Measurements from ENCODE around the gene CYGB.
"Not testable (repeated sequence)": the region's sequence is repeated elsewhere in the genome, so short reads cannot be mapped to it uniquely, and the experiment has no call there.

The CYGB gene

DNA sequence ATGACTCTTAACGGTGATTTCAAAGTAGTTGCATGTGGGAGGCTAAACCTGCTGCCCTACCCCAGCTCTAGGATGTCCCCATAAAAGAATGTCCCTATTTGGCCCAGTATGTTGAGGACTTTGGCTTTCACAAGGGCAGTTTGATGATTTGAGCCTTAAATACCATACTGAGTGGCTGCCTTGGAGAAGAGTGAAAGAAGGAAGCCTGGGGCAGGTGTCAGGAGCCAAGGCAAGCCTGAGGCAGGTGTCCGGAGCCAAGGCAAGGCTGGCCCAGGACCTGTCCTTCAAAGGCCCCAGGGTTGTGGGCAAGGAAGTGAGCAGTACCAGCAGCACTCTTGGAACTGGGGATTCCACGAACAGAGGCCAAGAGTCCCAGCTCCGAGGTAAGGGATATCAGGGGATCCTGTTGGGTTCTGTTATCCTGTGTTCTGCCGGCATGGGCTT lies 29.5 kb upstream of the CYGB start:
- Histone ChIP-seq H3K27me3 (ENCODE audit: control insufficient read depth, insufficient read depth, low read length) (no peaks in the 10 kb centered on the region), H3K9ac (ENCODE audit: low read length) (no peak overlapping the region), H3K27ac (ENCODE audit: low read depth, low read length) (no peak overlapping the region), H3K36me3 (ENCODE audit: control insufficient read depth, insufficient read depth, low read length) (peaks cover 33% of the 10 kb centered on the region), H3K9me3 (ENCODE audit: control insufficient read depth, insufficient read depth, low read depth, low read length) (peaks cover 5% of the 10 kb centered on the region; the same call in 1 of the 2 replicates), H3K4me3 (ENCODE audit: low read depth, low read length) (no peak overlapping the region), H3K4me1 (ENCODE audit: control insufficient read depth, insufficient read depth, low read length) (peaks cover 21% of the 10 kb centered on the region)

DNA sequence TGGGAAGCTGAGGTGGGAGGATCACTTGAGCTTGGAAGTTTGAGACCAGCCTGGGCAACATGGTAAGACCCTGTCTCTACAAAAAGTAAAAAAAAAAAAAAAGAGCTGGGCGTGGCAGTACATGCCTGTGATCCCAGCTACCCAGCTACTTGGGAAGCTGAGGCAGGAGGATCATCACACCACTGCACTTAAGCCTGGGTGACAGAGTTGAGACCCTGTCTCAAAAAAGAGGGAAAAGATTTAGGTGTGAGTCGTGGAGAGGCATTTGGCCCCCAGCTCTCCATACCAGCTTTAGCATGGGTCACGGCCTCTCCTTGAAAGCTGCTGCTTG lies 29.1 kb upstream of the CYGB start:
- Histone ChIP-seq H3K9me3 (ENCODE audit: control insufficient read depth, insufficient read depth, low read depth, low read length) (peaks cover 5% of the 10 kb centered on the region; the same call in 1 of the 2 replicates), H3K4me3 (ENCODE audit: low read depth, low read length) (no peak overlapping the region), H3K4me1 (ENCODE audit: control insufficient read depth, insufficient read depth, low read length) (peaks cover 23% of the 10 kb centered on the region), H3K27me3 (ENCODE audit: control insufficient read depth, insufficient read depth, low read length) (no peaks in the 10 kb centered on the region), H3K27ac (ENCODE audit: low read depth, low read length) (no peak overlapping the region), H3K36me3 (ENCODE audit: control insufficient read depth, insufficient read depth, low read length) (peaks cover 37% of the 10 kb centered on the region), H3K9ac (ENCODE audit: low read length) (no peak overlapping the region)

GRCh38 chr17:76565728-76566612 lies 28.5 kb upstream of the CYGB start:
- Histone ChIP-seq H3K27ac (ENCODE audit: low read depth, low read length) (no peak overlapping the region), H3K9me3 (ENCODE audit: control insufficient read depth, insufficient read depth, low read depth, low read length) (peaks cover 4% of the 10 kb centered on the region; the same call in 1 of the 2 replicates), H3K4me3 (ENCODE audit: low read depth, low read length) (no peak overlapping the region), H3K27me3 (ENCODE audit: control insufficient read depth, insufficient read depth, low read length) (no peaks in the 10 kb centered on the region), H3K9ac (ENCODE audit: low read length) (no peak overlapping the region), H3K36me3 (ENCODE audit: control insufficient read depth, insufficient read depth, low read length) (peaks cover 43% of the 10 kb centered on the region), H3K4me1 (ENCODE audit: control insufficient read depth, insufficient read depth, low read length) (peaks cover 23% of the 10 kb centered on the region)

DNA sequence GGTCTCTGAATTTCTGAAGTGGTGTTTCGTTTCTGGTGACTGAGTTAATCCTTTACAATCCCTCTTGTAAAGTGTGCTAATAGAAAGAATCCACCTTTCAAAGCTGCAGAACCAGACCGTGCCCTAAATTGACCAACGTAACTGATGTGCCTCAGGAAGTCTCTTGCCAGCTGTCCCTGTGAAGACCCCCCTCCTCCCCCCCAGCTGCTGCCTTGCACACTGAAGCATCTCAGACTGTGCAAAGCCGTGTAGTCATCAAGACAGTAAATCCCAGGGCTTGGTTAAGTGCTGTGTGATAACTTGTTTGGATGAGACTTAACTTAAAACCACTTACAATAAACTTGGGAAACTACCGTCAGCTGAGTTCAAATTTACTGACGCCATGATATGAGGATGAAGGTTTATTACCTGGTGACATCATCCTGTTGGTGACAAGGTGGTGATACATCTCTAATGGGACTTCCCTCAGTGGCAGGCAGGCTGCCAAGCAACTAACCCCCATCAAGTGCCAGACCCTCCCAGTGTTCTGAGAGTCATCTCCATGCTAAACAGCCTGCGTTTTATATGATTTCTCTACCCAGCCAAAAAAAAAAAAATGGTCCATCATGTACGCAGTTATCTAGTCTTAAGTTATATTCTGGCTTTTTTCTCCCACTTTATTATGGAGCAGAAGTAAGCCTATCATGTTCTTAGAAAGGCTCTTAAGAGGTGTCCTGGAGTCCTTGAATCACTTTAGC lies 27.6 kb upstream of the CYGB start:
- H3K4me1 ChIP-seq (ENCODE audit: control insufficient read depth, insufficient read depth, low read length) = peaks cover 25% of the 10 kb centered on the region
- H3K36me3 ChIP-seq (ENCODE audit: control insufficient read depth, insufficient read depth, low read length) = peaks cover 50% of the 10 kb centered on the region
- not testable (repeated sequence) for H3K27ac ChIP-seq (ENCODE audit: low read depth, low read length)

GRCh38 chr17:76563359-76563758 lies 25.9 kb upstream of the CYGB start:
- H3K27me3 ChIP-seq (ENCODE audit: control insufficient read depth, insufficient read depth, low read length); H3K4me3 ChIP-seq (ENCODE audit: low read depth, low read length); H3K9me3 ChIP-seq (ENCODE audit: control insufficient read depth, insufficient read depth, low read depth, low read length); H3K27ac ChIP-seq (ENCODE audit: low read depth, low read length); H3K9ac ChIP-seq (ENCODE audit: low read length): not testable (repeated sequence)
- Histone ChIP-seq H3K4me1 (ENCODE audit: control insufficient read depth, insufficient read depth, low read length) (peaks cover 32% of the 10 kb centered on the region), H3K36me3 (ENCODE audit: control insufficient read depth, insufficient read depth, low read length) (peaks cover 67% of the 10 kb centered on the region)

More for the DNA sequence above, 27.6 kb upstream of the CYGB start:
- H3K9me3 ChIP-seq (ENCODE audit: control insufficient read depth, insufficient read depth, low read depth, low read length); H3K4me3 ChIP-seq (ENCODE audit: low read depth, low read length); H3K27me3 ChIP-seq (ENCODE audit: control insufficient read depth, insufficient read depth, low read length); H3K9ac ChIP-seq (ENCODE audit: low read length): not testable (repeated sequence)

DNA sequence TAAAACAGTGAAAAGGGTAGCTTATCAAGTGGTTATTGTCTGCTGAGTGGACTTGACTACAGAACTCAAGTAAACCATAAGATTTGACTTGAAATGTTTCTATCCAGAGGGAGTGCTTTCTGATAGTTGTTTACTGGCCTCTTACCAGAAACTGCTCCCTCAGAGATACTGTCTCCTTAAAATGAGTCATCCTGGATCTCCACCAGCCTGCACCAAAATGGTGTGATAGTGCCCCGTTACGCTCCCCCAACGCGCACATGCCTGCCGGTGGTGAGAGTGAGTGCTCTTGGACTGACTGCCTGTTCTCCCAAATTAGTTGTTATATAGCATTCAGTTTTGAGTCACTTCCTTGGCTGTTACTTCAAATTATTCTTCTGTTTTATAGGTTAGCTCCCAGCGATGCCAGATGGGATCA lies 25.2 kb upstream of the CYGB start:
- H3K36me3 ChIP-seq (ENCODE audit: control insufficient read depth, insufficient read depth, low read length) = peaks cover 70% of the 10 kb centered on the region
- no peaks in the 10 kb centered on the region for H3K27me3 ChIP-seq (ENCODE audit: control insufficient read depth, insufficient read depth, low read length)
- H3K27ac ChIP-seq (ENCODE audit: low read depth, low read length) = no peak overlapping the region
- H3K9ac ChIP-seq (ENCODE audit: low read length) = no peak overlapping the region
- no peaks in the 10 kb centered on the region for H3K9me3 ChIP-seq (ENCODE audit: control insufficient read depth, insufficient read depth, low read depth, low read length)
- H3K4me3 ChIP-seq (ENCODE audit: low read depth, low read length) = no peak overlapping the region
- H3K4me1 ChIP-seq (ENCODE audit: control insufficient read depth, insufficient read depth, low read length) = peaks cover 27% of the 10 kb centered on the region

GRCh38 chr17:76561799-76562268 lies 24.3 kb upstream of the CYGB start:
- Histone ChIP-seq H3K9me3 (ENCODE audit: control insufficient read depth, insufficient read depth, low read depth, low read length) (no peaks in the 10 kb centered on the region), H3K9ac (ENCODE audit: low read length) (no peak overlapping the region), H3K4me1 (ENCODE audit: control insufficient read depth, insufficient read depth, low read length) (peaks cover 21% of the 10 kb centered on the region), H3K4me3 (ENCODE audit: low read depth, low read length) (no peak overlapping the region), H3K27ac (ENCODE audit: low read depth, low read length) (no peak overlapping the region), H3K36me3 (ENCODE audit: control insufficient read depth, insufficient read depth, low read length) (peaks cover 71% of the 10 kb centered on the region), H3K27me3 (ENCODE audit: control insufficient read depth, insufficient read depth, low read length) (no peaks in the 10 kb centered on the region)

- H3K4me1 ChIP-seq (ENCODE audit: control insufficient read depth, insufficient read depth, low read length) = peaks cover 25% of the 10 kb centered on the region
- H3K36me3 ChIP-seq (ENCODE audit: control insufficient read depth, insufficient read depth, low read length) = peaks cover 70% of the 10 kb centered on the region
- H3K9ac ChIP-seq (ENCODE audit: low read length) = no peak overlapping the region
- H3K9me3 ChIP-seq (ENCODE audit: control insufficient read depth, insufficient read depth, low read depth, low read length) = no peaks in the 10 kb centered on the region
- no peak overlapping the region for H3K27ac ChIP-seq (ENCODE audit: low read depth, low read length)
- H3K4me3 ChIP-seq (ENCODE audit: low read depth, low read length) = no peak overlapping the region
- no peaks in the 10 kb centered on the region for H3K27me3 ChIP-seq (ENCODE audit: control insufficient read depth, insufficient read depth, low read length)
Observed at GRCh38 chr17:76561332-76561731, 23.8 kb upstream of the CYGB start.

DNA sequence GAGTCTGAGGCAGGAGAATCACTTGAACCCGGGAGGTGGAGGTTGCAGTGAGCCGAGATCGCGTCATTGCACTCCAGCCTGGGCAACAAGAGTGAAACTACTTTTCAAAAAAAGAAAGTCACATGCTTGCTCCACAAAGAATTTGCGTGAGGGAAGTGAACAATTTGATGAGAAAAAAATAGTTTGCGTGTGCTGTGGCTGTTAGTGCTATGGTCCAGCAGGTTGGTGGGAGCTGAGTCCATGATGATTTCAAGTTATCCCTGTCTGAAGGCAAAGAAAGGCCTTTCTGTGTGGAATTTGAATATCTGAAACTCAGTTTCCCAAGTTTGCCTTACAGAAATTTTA lies 23.3 kb upstream of the CYGB start:
- peaks cover 25% of the 10 kb centered on the region for H3K4me1 ChIP-seq (ENCODE audit: control insufficient read depth, insufficient read depth, low read length)
- H3K27ac ChIP-seq (ENCODE audit: low read depth, low read length) = no peak overlapping the region
- H3K9ac ChIP-seq (ENCODE audit: low read length) = no peak overlapping the region
- no peak overlapping the region for H3K4me3 ChIP-seq (ENCODE audit: low read depth, low read length)
- H3K9me3 ChIP-seq (ENCODE audit: control insufficient read depth, insufficient read depth, low read depth, low read length) = no peaks in the 10 kb centered on the region
- no peaks in the 10 kb centered on the region for H3K27me3 ChIP-seq (ENCODE audit: control insufficient read depth, insufficient read depth, low read length)
- H3K36me3 ChIP-seq (ENCODE audit: control insufficient read depth, insufficient read depth, low read length) = peaks cover 65% of the 10 kb centered on the region

DNA sequence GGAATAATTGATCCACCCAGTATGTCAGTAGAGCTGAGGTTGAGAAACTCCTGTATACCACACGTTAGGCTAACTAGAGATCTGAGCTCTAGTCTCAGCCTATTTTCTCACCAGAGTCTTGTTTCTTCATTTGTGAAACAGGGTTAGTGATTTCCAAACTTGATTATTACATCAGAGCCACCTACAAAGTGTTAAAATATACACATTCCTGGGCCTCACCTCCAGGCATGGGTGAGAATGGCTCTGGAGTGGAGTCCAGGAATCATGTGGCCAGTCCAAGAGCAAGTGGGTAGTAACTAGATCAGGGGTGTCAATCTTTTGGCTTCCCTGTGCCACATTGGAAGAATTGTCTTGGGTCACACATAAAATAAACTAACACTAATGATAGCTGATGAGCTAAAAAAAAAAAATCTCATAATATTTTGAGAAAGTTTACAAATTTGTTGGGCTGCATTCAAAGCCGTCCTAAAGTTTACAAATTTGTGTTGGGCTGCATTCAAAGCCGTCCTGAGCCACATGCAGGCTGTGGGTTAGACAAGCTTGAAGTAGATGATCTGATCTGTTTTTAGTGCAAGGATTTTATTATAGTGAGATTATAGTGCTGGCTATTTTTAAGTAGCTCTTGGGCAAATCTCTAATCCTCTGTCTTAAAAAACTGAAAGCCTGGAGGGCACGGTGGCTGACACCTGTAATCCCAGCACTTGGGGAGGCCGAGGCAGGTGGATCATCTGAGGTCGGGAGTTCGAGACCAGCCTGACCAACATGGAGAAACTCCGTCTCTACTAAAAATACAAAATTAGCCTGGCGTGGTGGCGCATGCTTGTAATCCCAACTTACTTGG lies 22.7 kb upstream of the CYGB start:
- no peaks in the 10 kb centered on the region for H3K27me3 ChIP-seq (ENCODE audit: control insufficient read depth, insufficient read depth, low read length)
- H3K4me1 ChIP-seq (ENCODE audit: control insufficient read depth, insufficient read depth, low read length) = peaks cover 25% of the 10 kb centered on the region
- peaks cover 59% of the 10 kb centered on the region for H3K36me3 ChIP-seq (ENCODE audit: control insufficient read depth, insufficient read depth, low read length)
- H3K4me3 ChIP-seq (ENCODE audit: low read depth, low read length) = peak overlapping the region; percentile 38
- no peak overlapping the region for H3K9ac ChIP-seq (ENCODE audit: low read length)
- H3K27ac ChIP-seq (ENCODE audit: low read depth, low read length) = no peak overlapping the region
- no peaks in the 10 kb centered on the region for H3K9me3 ChIP-seq (ENCODE audit: control insufficient read depth, insufficient read depth, low read depth, low read length)

Measured in HUES6 (cell line).